ENCODE data around the gene IL22. TPM values are rescaled to one million over a fixed set of nuclear protein-coding genes. Genes with fewer than 3 reads are reported as not detected.

IL22 gene
- not detected in 2 replicates for total RNA-seq

GRCh38 chr12:68253504-68253903, at the start of gene IL22:
IL22 (minus strand) TSS chr12:68253604; CDS start chr12:68253448, 156 bp downstream.

GRCh38 chr12:68225576-68226476, 27.6 kb downstream of the IL22 start, which contains the start of gene IL26:
IL26 (minus strand) TSS chr12:68225810; CDS start chr12:68225756, 54 bp downstream.

Other genes starting within 250 kb of the IL22 start
- gene IFNG, start 93.9 kb downstream of the IL22 start, total RNA-seq: not detected in 2 replicates
- gene IL26, start 27.8 kb downstream of the IL22 start, total RNA-seq: 0.13 TPM in 1 of 2 replicates, not detected in the other
- 8.5 and 10.0 TPM in 2 replicates for gene MDM1, start 78.8 kb upstream of the IL22 start, total RNA-seq

Data from aortic smooth muscle cell (primary cell).